Measurements from ENCODE around the gene COL6A2.

COL6A2 gene

DNA sequence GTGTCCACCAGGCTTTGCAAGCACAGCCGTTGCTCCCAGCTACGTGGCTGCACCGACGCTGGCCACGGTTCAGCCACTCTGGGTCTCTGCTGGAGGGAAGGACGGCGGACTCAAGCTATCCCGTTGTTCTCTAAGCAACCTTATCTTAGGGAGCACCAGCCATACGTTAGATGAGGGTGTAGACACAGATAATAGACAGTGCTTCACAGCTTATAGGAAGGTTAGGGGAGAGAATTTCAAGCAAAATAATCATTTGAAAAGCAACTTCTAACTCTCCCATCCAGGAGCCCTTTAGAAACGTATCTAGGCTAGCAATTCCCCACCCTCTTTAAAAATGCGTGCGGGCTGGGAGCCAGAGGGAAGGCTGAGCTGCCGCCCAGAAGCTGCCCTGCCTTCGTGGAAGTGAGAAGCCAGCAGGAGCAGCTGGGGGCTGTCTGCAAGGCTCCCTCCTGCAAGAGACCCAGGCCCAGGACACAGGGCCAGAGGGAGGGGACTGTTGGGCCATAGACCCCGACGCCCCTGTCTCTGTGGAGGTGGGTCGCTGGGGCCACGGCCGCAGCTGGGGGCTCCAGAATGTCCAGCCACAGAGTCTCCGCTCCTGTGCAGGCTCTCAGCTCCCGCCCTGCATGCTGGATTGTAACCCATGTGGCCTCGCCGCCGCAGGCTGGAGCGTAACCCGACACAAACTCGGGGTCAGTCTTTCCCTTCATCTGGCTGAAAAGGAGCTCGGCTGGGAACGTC, 31.2 kb upstream of the COL6A2 start:
- H3K4me1 ChIP-seq: no peaks in the 10 kb centered on the region
- H3K4me3 ChIP-seq (ENCODE audit: low read depth, low read length): no peak overlapping the region
- H3K4me2 ChIP-seq (ENCODE audit: low read length): no peak overlapping the region
- TF ChIP-seq, protein P1, sequence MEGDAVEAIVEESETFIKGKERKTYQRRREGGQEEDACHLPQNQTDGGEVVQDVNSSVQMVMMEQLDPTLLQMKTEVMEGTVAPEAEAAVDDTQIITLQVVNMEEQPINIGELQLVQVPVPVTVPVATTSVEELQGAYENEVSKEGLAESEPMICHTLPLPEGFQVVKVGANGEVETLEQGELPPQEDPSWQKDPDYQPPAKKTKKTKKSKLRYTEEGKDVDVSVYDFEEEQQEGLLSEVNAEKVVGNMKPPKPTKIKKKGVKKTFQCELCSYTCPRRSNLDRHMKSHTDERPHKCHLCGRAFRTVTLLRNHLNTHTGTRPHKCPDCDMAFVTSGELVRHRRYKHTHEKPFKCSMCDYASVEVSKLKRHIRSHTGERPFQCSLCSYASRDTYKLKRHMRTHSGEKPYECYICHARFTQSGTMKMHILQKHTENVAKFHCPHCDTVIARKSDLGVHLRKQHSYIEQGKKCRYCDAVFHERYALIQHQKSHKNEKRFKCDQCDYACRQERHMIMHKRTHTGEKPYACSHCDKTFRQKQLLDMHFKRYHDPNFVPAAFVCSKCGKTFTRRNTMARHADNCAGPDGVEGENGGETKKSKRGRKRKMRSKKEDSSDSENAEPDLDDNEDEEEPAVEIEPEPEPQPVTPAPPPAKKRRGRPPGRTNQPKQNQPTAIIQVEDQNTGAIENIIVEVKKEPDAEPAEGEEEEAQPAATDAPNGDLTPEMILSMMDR (IDR thresholded peaks at IDR 0.05): no peak
- H2AFZ ChIP-seq: no peak overlapping the region
- no peaks in the 10 kb centered on the region for H3K79me2 ChIP-seq
- peaks cover 3% of the 10 kb centered on the region for H3K27me3 ChIP-seq (ENCODE audit: control insufficient read depth, insufficient read depth, low read length)
- no peaks in the 10 kb centered on the region for H3K9me3 ChIP-seq (ENCODE audit: control insufficient read depth, low read length)
- H3K9ac ChIP-seq: no peak overlapping the region
- no peaks in the 10 kb centered on the region for H3K36me3 ChIP-seq (ENCODE audit: control insufficient read depth, insufficient read depth, low read length)
- H3K27ac ChIP-seq: no peak overlapping the region

DNA sequence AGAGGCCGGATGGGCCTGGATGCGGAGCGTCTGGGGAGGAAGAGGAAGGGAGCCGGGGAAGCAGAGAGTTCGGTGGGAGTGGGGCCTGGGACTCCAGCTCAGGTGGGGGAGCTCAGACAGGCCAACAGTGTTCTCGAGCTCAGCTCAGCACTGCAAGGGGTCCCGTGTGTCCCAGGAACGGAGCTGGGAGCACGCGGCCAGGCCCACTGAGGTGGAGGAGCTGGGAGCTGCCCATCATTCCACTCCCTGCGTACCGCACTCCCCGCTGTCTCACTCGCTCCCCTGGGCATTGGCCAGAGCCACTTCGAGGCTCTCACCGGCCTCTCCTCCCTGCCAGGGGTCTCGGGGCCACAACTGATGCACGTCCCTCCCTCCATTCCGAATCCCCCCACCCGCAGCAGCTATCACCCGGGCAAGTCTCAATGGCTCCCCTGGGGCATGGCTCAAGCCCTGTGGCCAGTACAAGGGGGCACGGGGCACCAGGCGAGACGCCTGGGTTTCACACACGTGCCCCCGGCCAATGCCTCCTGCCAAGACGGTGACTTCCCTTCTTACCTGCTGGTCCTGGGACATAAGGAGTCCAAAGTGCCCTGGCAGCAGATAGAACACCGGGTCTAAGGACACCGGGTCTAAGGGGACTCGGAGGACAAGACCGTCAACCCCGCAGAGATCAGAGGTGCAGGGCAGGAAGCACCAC, 30.3 kb upstream of the COL6A2 start:
- H3K27me3 ChIP-seq (ENCODE audit: control insufficient read depth, insufficient read depth, low read length): peaks cover 3% of the 10 kb centered on the region
- no peaks in the 10 kb centered on the region for H3K4me1 ChIP-seq
- H3K9ac ChIP-seq: no peak overlapping the region
- no peak overlapping the region for H3K4me2 ChIP-seq (ENCODE audit: low read length)
- TF ChIP-seq, protein P1 (IDR thresholded peaks at IDR 0.05): no peak
- H2AFZ ChIP-seq: no peak overlapping the region
- H3K36me3 ChIP-seq (ENCODE audit: control insufficient read depth, insufficient read depth, low read length): no peaks in the 10 kb centered on the region
- no peaks in the 10 kb centered on the region for H3K9me3 ChIP-seq (ENCODE audit: control insufficient read depth, low read length)
- H3K27ac ChIP-seq: no peak overlapping the region
- no peaks in the 10 kb centered on the region for H3K79me2 ChIP-seq
- H3K4me3 ChIP-seq (ENCODE audit: low read depth, low read length): no peak overlapping the region

DNA sequence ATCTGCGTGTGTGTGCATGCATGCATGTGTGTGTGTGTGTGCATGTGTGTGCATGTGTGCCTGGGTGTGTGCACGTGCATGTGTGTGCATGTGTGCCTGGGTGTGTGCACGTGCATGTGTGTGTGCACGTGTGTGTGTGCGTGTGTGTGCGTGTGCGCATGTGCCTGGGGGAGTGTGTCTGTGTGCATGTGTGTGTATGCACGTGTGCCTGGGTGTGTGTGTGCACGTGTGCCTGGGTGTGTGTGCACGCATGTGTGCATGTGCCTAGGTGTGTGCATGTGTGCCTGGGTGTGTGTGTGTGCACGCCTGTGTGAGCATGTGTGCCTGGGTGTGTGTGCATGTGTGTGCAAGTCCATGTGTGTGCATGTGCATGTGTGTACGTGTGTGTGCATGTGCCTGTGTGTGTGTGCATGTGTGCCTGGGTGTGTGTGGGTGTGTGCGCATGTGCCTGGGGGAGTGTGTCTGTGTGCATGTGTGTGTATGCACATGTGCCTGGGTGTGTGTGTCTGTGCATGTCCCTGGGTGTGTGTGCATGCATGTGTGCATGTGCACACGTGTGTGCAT, 29.3 kb upstream of the COL6A2 start:
- TF ChIP-seq, protein P1 (IDR thresholded peaks at IDR 0.05): no peak
- H3K36me3 ChIP-seq (ENCODE audit: control insufficient read depth, insufficient read depth, low read length): no peaks in the 10 kb centered on the region
- H3K79me2 ChIP-seq: no peaks in the 10 kb centered on the region
- no peak overlapping the region for H3K9ac ChIP-seq
- peaks cover 3% of the 10 kb centered on the region for H3K27me3 ChIP-seq (ENCODE audit: control insufficient read depth, insufficient read depth, low read length)
- H3K27ac ChIP-seq: no peak overlapping the region
- H3K4me1 ChIP-seq: no peaks in the 10 kb centered on the region
- no peak overlapping the region for H2AFZ ChIP-seq
- no peaks in the 10 kb centered on the region for H3K9me3 ChIP-seq (ENCODE audit: control insufficient read depth, low read length)
- H3K4me2 ChIP-seq (ENCODE audit: low read length): no peak overlapping the region
- no peak overlapping the region for H3K4me3 ChIP-seq (ENCODE audit: low read depth, low read length)

DNA sequence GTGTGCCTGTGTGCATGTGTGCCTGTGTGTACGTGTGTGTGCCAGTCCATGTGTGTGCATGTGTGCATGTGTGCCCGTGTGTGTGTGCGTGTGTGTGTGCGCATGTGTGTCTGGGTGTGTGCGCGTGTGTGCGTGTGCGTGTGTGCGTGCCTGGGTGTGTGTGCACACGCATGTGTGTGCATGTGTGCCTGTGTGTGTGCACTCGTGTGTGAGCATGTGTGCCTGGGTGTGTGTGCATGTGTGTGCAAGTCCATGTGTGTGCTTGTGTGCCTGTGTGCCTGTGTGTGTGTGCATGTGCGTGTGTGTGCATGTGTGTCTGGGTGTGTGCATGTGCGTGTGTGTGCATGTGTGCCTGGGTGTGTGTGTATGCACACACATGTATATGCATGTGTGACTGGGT, 28.7 kb upstream of the COL6A2 start:
- Histone ChIP-seq H3K27ac (no peak overlapping the region), H3K9ac (no peak overlapping the region), H3K27me3 (ENCODE audit: control insufficient read depth, insufficient read depth, low read length) (peaks cover 3% of the 10 kb centered on the region), H3K4me1 (no peaks in the 10 kb centered on the region), H3K79me2 (no peaks in the 10 kb centered on the region), H2AFZ (no peak overlapping the region), H3K9me3 (ENCODE audit: control insufficient read depth, low read length) (no peaks in the 10 kb centered on the region), H3K4me3 (ENCODE audit: low read depth, low read length) (no peak overlapping the region), H3K4me2 (ENCODE audit: low read length) (no peak overlapping the region), H3K36me3 (ENCODE audit: control insufficient read depth, insufficient read depth, low read length) (no peaks in the 10 kb centered on the region)
- TF ChIP-seq, protein P1 (IDR thresholded peaks at IDR 0.05): no peak

Data from parathyroid adenoma (tissue), 2 donors.